ENCODE measurements around the gene PSD2. TPM values are rescaled to one million over a fixed set of nuclear protein-coding genes. Genes with fewer than 3 reads are reported as not detected.

The PSD2 gene
- total and polyA plus RNA-seq, 4 donors: 0.05 TPM; not detected in 3

- H3K4me1 ChIP-seq (ENCODE audit: control insufficient read depth in 4 of 4, insufficient read depth in 4 of 4, low read length in 3 of 4): peaks cover 5 to 12% (median 9%) of the 10 kb centered on the region in 4 donors
- 55% methylated on average over 18 of the region's 18 CpGs for WGBS
- H3K27ac ChIP-seq (ENCODE audit: low read depth in 1 of 2, low read length in 2 of 2): no peak overlapping the region
- no peak overlapping the region for H3K4me3 ChIP-seq (ENCODE audit: low read depth in 1 of 3, low read length in 3 of 3)
- peak; percentile 77 for DNase-seq (ENCODE audit: low spot score)
- no peaks in the 10 kb centered on the region for H3K36me3 ChIP-seq (ENCODE audit: control insufficient read depth in 4 of 4, insufficient read depth in 3 of 4, low read depth in 1 of 4, low read length in 3 of 4)
- H3K9me3 ChIP-seq (ENCODE audit: control insufficient read depth in 4 of 4, low read length in 3 of 4): no peaks in the 10 kb centered on the region
- H3K27me3 ChIP-seq (ENCODE audit: control insufficient read depth in 4 of 4, insufficient read depth in 4 of 4, low read length in 3 of 4): no peaks in the 10 kb centered on the region
- TF ChIP-seq RAD21 (IDR thresholded peaks at IDR 0.05) (peak; percentile 66 to 82), MAX (IDR thresholded peaks at IDR 0.05) (no peak), CTCF (IDR thresholded peaks at IDR 0.05; ENCODE audit: low read depth, low read length, missing input control) (peak; percentile 63)
- H3K9ac ChIP-seq (ENCODE audit: low read depth in 1 of 2, low read length in 2 of 2): no peak overlapping the region
These were observed 49.0 kb downstream of the PSD2 start for GRCh38 chr5:139844472-139845145.

GRCh38 chr5:139845846-139846681, 50.5 kb downstream of the PSD2 start:
- Histone ChIP-seq H3K27me3 (ENCODE audit: control insufficient read depth in 4 of 4, insufficient read depth in 4 of 4, low read length in 3 of 4) (no peaks in the 10 kb centered on the region), H3K9me3 (ENCODE audit: control insufficient read depth in 4 of 4, low read length in 3 of 4) (no peaks in the 10 kb centered on the region), H3K36me3 (ENCODE audit: control insufficient read depth in 4 of 4, insufficient read depth in 3 of 4, low read depth in 1 of 4, low read length in 3 of 4) (no peaks in the 10 kb centered on the region), H3K27ac (ENCODE audit: low read depth in 1 of 2, low read length in 2 of 2) (no peak overlapping the region), H3K4me3 (ENCODE audit: low read depth in 1 of 3, low read length in 3 of 3) (no peak overlapping the region), H3K9ac (ENCODE audit: low read depth in 1 of 2, low read length in 2 of 2) (no peak overlapping the region), H3K4me1 (ENCODE audit: control insufficient read depth in 4 of 4, insufficient read depth in 4 of 4, low read length in 3 of 4) (peaks cover 5 to 12% (median 9%) of the 10 kb centered on the region in 4 donors)
- TF ChIP-seq MAX (IDR thresholded peaks at IDR 0.05) (no peak), CTCF (IDR thresholded peaks at IDR 0.05; ENCODE audit: low read depth, low read length, missing input control) (no peak), SP1 (IDR thresholded peaks at IDR 0.05) (peak; percentile 66), NR2F2 (IDR thresholded peaks at IDR 0.05) (peak; percentile 23), HNF4G (IDR thresholded peaks at IDR 0.05) (peak; percentile 27), EGR1 (IDR thresholded peaks at IDR 0.05; ENCODE audit: low read depth in 2 of 2) (no peak), TAF1 (conservative IDR thresholded peaks at IDR 0.05) (no peak), RXRA (IDR thresholded peaks at IDR 0.05) (peak; percentile 61 to 68), HNF4A (conservative IDR thresholded peaks at IDR 0.05) (peak; percentile 83), YY1 (IDR thresholded peaks at IDR 0.05) (no peak), FOXA1 (IDR thresholded peaks at IDR 0.05) (no peak), ATF3 (IDR thresholded peaks at IDR 0.05) (no peak), GABPA (IDR thresholded peaks at IDR 0.05 in 1 of 2, conservative IDR thresholded peaks at IDR 0.05 in 1 of 2) (no peak), RAD21 (IDR thresholded peaks at IDR 0.05) (no peak)
- DNase-seq (ENCODE audit: low spot score): no peak
- WGBS: 62% methylated on average over 18 of the region's 18 CpGs
